Esophagus muscularis mucosa (tissue), 4 donors: Measurements from ENCODE around the gene ENTREP1.

Experiments
- EP300 ChIP-seq: sonication (generic); formaldehyde crosslinking; IDR thresholded peaks from one replicate; pipeline ENCODE4 v1.6.1; 2017; ENCODE audit warnings: antibody characterized with exemption
- POLR2A ChIP-seq: fragments of 450-650 bp; IDR thresholded peaks from one replicate; pipeline ENCODE4 v1.6.1; 2017; ENCODE audit warnings: antibody characterized with exemption, moderate library complexity, mild to moderate bottlenecking, low read depth
- POLR2AphosphoS5 ChIP-seq, 2 donors: sonication (generic); formaldehyde crosslinking; IDR thresholded peaks; one replicate each; pipeline ENCODE4 v1.6.1; 2017; ENCODE audit warnings: antibody characterized with exemption in 2 of 2
- TF ChIP-seq, protein P1 (sequence below), 3 experiments: fragments of 200-600 bp in 2 of 3; fragments of 450-650 bp in 1 of 3; sonication (generic) in 2 of 3; IDR thresholded peaks; one replicate each; pipeline ENCODE4 v1.5.1; 2017 to 2019; ENCODE audit warnings: antibody characterized with exemption in 3 of 3, mild to moderate bottlenecking in 2 of 3, moderate library complexity in 1 of 3

GRCh38 chr9:69333716-69334115 is 8.7 kb downstream of the ENTREP1 start:
- no peak for TF ChIP-seq POLR2A
- TF ChIP-seq, protein P1, sequence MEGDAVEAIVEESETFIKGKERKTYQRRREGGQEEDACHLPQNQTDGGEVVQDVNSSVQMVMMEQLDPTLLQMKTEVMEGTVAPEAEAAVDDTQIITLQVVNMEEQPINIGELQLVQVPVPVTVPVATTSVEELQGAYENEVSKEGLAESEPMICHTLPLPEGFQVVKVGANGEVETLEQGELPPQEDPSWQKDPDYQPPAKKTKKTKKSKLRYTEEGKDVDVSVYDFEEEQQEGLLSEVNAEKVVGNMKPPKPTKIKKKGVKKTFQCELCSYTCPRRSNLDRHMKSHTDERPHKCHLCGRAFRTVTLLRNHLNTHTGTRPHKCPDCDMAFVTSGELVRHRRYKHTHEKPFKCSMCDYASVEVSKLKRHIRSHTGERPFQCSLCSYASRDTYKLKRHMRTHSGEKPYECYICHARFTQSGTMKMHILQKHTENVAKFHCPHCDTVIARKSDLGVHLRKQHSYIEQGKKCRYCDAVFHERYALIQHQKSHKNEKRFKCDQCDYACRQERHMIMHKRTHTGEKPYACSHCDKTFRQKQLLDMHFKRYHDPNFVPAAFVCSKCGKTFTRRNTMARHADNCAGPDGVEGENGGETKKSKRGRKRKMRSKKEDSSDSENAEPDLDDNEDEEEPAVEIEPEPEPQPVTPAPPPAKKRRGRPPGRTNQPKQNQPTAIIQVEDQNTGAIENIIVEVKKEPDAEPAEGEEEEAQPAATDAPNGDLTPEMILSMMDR (IDR thresholded peaks at IDR 0.05) = no peak
- no peak for TF ChIP-seq POLR2AphosphoS5 (IDR thresholded peaks at IDR 0.05)
- TF ChIP-seq EP300 = no peak
